ENCODE measurements around the gene ATP10D. TPM values are rescaled to one million over a fixed set of nuclear protein-coding genes. Genes with fewer than 3 reads are reported as not detected.

Gene ATP10D
- total RNA-seq, 1 donor from 2014 or later: 13.9 TPM

DNA sequence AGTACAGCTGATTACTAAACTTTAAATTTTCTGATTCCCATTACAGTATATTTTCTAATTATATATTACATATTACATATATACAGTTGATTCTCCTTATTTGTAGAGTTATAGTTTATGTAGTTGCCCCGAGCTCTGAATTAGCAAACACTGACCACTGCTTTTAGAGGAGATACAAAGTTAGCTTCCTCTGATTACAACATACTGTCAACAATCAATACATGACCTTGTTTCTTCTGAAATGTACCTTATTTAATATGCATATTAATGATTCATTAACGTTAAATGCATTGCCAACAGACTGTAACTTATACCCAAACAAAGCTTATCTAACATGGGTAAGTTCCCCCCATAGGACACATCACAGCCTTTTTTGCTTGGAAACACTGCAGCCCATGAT is 81.5 kb downstream of the ATP10D start:
- Histone ChIP-seq H3K4me3 (ENCODE audit: low read depth, low read length) (no peak overlapping the region), H3K36me3 (ENCODE audit: control insufficient read depth, insufficient read depth, low read length) (peaks cover 1% of the 10 kb centered on the region), H3K27me3 (ENCODE audit: control insufficient read depth, insufficient read depth, low read length) (no peaks in the 10 kb centered on the region)
- TF ChIP-seq CTCF (IDR thresholded peaks at IDR 0.05; ENCODE audit: insufficient read depth, low read length, poor library complexity, severe bottlenecking): no peak
- DNase-seq (ENCODE audit: low read depth): no peak

DNA sequence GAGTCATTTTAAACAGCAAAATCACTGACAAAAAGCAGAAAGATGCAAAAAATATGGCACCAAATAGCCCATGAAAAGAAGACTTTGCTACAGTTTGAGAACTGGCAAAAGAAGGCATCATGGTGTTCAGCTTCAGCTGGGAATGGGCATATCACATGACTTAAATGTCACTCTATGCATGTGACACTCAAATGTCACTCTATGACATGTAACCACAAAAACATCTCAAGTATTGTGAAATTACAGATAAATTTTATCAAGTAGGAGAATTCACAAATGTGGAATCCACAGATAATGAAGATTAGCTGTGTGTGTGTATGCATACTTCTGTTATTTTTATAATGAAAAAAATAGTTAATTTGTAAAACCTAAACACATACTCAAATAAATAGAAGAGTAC is 81.9 kb downstream of the ATP10D start:
- Histone ChIP-seq H3K4me3 (ENCODE audit: low read depth, low read length) (no peak overlapping the region), H3K27me3 (ENCODE audit: control insufficient read depth, insufficient read depth, low read length) (no peaks in the 10 kb centered on the region), H3K36me3 (ENCODE audit: control insufficient read depth, insufficient read depth, low read length) (peaks cover 1% of the 10 kb centered on the region)
- TF ChIP-seq CTCF (IDR thresholded peaks at IDR 0.05; ENCODE audit: insufficient read depth, low read length, poor library complexity, severe bottlenecking): no peak
- no peak for DNase-seq (ENCODE audit: low read depth)

DNA sequence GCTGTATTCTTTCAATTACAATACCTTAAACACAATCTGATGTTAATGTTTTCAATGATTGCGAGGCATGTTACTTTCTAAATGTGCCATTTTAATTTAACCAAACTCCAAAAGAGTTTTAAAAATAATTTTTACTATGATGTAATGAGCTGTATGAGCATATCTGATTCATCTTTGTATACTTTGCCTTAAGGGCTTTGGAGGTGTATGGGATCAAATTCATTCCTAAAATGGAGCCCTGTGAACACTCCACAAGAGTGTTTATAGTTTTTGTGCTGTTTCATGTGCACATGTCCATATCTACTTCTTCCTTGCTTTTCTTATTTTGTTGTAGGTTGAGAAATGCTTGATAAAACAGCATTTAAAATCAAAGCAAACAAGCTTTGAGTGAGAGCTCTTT is 82.4 kb downstream of the ATP10D start:
- H3K36me3 ChIP-seq (ENCODE audit: control insufficient read depth, insufficient read depth, low read length): peaks cover 1% of the 10 kb centered on the region
- no peak for DNase-seq (ENCODE audit: low read depth)
- TF ChIP-seq CTCF (IDR thresholded peaks at IDR 0.05; ENCODE audit: insufficient read depth, low read length, poor library complexity, severe bottlenecking): no peak

GRCh38 chr4:47570816-47571215 is 85.7 kb downstream of the ATP10D start:
- Histone ChIP-seq H3K4me3 (ENCODE audit: low read depth, low read length) (no peak overlapping the region), H3K27me3 (ENCODE audit: control insufficient read depth, insufficient read depth, low read length) (no peaks in the 10 kb centered on the region), H3K36me3 (ENCODE audit: control insufficient read depth, insufficient read depth, low read length) (no peaks in the 10 kb centered on the region)
- DNase-seq (ENCODE audit: low read depth): no peak
- no peak for TF ChIP-seq CTCF (IDR thresholded peaks at IDR 0.05; ENCODE audit: insufficient read depth, low read length, poor library complexity, severe bottlenecking)

More for the DNA sequence above, 82.4 kb downstream of the ATP10D start:
- H3K4me3 ChIP-seq (ENCODE audit: low read depth, low read length): no peak overlapping the region
- H3K27me3 ChIP-seq (ENCODE audit: control insufficient read depth, insufficient read depth, low read length): no peaks in the 10 kb centered on the region

DNA sequence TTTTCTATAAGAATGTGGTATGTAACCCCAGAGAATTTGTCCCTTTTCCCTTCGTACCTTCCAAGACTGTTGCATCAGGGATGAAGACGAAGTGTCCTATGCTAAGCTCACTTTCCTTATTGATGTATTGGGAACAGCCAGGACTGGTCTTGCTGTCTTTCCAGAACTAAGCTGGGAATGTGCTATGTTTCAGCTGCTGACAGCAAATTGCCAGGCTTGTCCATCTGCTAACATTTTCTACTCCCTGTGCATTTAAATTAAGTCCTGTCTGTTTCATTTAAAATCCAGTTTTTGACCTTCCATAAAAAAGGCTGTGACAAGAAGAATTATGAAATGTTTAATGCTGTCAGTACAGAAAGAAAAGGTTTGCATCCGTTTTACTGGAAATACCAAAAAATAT is 87.9 kb downstream of the ATP10D start:
- Histone ChIP-seq H3K27me3 (ENCODE audit: control insufficient read depth, insufficient read depth, low read length) (no peaks in the 10 kb centered on the region), H3K36me3 (ENCODE audit: control insufficient read depth, insufficient read depth, low read length) (no peaks in the 10 kb centered on the region), H3K4me3 (ENCODE audit: low read depth, low read length) (no peak overlapping the region)
- DNase-seq (ENCODE audit: low read depth): no peak
- no peak for TF ChIP-seq CTCF (IDR thresholded peaks at IDR 0.05; ENCODE audit: insufficient read depth, low read length, poor library complexity, severe bottlenecking)

GRCh38 chr4:47577779-47578553 is 92.9 kb downstream of the ATP10D start:
- Histone ChIP-seq H3K27me3 (ENCODE audit: control insufficient read depth, insufficient read depth, low read length) (no peaks in the 10 kb centered on the region), H3K4me3 (ENCODE audit: low read depth, low read length) (no peak overlapping the region), H3K36me3 (ENCODE audit: control insufficient read depth, insufficient read depth, low read length) (no peaks in the 10 kb centered on the region)
- no peak for DNase-seq (ENCODE audit: low read depth)
- no peak for TF ChIP-seq CTCF (IDR thresholded peaks at IDR 0.05; ENCODE audit: insufficient read depth, low read length, poor library complexity, severe bottlenecking)

All from kidney epithelial cell (primary cell).